Astrocyte of the cerebellum (primary cell): ENCODE results near the gene AEBP2.
"Not testable (repeated sequence)": the region's sequence is repeated elsewhere in the genome, so short reads cannot be mapped to it uniquely, and the experiment has no call there.

Source experiments
- DNase-seq: peaks from one replicate; pipeline ENCODE4 v3.0.0-alpha.2; 2011; ENCODE audit warnings: low read depth
- H3K4me3 ChIP-seq: 2 replicates; pipeline ENCODE4 v1.5.1; 2011; ENCODE audit warnings: mild to moderate bottlenecking, low read depth, low read length, moderate library complexity
- in situ Hi-C: cut with HindIII; loops from 2 replicates; pipeline ENCODE4 v1.10.0; 2017; ENCODE audit warnings: low sequenced_read_pairs
- TF ChIP-seq, protein P1 (sequence below): IDR thresholded peaks from 2 replicates; pipeline ENCODE4 v1.5.1; 2012; ENCODE audit warnings: low read length, low read depth, moderate library complexity, mild to moderate bottlenecking; ENCODE audit errors: missing control alignments

The AEBP2 gene

DNA sequence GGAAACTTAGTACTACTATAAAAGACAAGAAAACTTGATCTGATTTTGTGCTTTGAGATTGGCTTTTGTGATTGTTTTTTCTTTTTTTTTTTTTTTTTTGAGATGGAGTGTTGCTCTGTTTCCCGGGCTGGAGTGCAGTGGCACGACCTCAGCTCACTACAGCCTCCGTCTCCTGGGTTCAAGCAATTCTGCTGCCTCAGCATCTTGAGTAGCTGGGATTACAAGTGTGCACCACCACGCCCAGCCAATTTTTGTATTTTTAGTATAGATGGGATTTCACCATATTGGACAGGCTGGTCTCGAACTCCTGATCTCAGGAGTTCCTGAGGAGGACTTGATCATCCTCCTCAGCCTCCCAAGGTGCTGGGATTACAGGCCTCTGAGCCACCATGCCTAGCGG lies 26.4 kb downstream of the AEBP2 start:
- TF ChIP-seq, protein P1, sequence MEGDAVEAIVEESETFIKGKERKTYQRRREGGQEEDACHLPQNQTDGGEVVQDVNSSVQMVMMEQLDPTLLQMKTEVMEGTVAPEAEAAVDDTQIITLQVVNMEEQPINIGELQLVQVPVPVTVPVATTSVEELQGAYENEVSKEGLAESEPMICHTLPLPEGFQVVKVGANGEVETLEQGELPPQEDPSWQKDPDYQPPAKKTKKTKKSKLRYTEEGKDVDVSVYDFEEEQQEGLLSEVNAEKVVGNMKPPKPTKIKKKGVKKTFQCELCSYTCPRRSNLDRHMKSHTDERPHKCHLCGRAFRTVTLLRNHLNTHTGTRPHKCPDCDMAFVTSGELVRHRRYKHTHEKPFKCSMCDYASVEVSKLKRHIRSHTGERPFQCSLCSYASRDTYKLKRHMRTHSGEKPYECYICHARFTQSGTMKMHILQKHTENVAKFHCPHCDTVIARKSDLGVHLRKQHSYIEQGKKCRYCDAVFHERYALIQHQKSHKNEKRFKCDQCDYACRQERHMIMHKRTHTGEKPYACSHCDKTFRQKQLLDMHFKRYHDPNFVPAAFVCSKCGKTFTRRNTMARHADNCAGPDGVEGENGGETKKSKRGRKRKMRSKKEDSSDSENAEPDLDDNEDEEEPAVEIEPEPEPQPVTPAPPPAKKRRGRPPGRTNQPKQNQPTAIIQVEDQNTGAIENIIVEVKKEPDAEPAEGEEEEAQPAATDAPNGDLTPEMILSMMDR, result no peak
- H3K4me3 ChIP-seq, result no peak overlapping the region
- no peak for DNase-seq
- in situ Hi-C loops, result no loop called here

- DNase-seq, result peak; percentile 15
- in situ Hi-C loops, result no loop called here
- TF ChIP-seq, protein P1, result no peak
- no peak overlapping the region for H3K4me3 ChIP-seq
Observed at GRCh38 chr12:19474147-19474546, 34.9 kb downstream of the AEBP2 start.

- in situ Hi-C loops, H3K4me3 ChIP-seq: not testable (repeated sequence)
- peak; percentile 41 for DNase-seq
Observed at GRCh38 chr12:19475884-19476505, 36.7 kb downstream of the AEBP2 start.

DNA sequence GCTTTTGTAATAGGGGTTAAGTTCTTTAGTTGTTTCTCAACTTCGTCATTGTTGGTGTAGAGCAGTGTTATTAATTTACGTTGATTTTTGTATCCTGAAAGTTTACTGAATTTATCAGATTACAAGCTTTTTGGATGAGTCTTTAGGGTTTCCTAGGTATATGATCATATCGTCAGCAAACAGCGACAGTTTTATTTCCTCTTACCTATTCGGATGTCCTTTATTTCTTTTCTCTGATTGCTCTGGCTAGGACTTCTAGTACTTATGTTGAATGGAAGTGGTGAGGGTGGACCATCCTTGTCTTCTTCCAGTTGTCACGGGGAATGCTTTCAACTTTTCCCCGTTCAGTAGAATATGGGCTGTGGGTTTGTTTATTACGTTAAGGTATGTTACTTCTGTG lies 37.8 kb downstream of the AEBP2 start:
- DNase-seq, result no peak
- in situ Hi-C loops, result no loop called here
- H3K4me3 ChIP-seq, result no peak overlapping the region
- TF ChIP-seq, protein P1, result no peak

GRCh38 chr12:19480459-19480858 lies 41.2 kb downstream of the AEBP2 start:
- TF ChIP-seq, protein P1, result no peak
- in situ Hi-C loops, result no loop called here
- no peak overlapping the region for H3K4me3 ChIP-seq
- no peak for DNase-seq

GRCh38 chr12:19482036-19482435 lies 42.7 kb downstream of the AEBP2 start:
- no peak overlapping the region for H3K4me3 ChIP-seq
- no peak for DNase-seq
- TF ChIP-seq, protein P1, result no peak
- in situ Hi-C loops, result no loop called here

DNA sequence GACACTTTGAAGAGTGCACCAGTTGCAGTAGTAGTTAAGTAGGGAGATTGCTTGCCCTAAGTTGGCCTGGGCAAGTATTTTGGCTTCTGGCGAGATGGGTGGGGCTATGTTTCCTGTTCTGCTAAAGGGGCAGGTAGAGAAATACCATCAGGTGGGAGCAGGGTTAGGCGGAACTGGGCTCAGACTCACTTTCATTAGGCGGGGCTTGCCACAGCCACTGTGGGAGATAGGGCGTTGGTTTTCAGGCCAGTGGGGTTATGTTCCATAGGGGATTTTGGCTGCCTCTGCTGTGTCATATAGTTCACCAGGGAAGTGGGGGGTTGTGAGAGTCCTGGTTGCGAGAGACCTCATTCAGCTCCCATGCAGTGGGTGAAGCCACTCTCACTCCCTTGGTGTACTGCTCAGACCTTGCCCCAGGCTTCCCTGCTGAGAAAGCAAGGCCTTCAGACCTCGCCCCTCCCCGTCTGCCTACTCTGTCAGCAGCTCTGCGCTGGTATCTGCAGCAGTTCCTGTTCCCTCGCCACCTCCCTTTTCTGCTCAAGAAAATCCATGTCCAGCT lies 43.3 kb downstream of the AEBP2 start:
- H3K4me3 ChIP-seq, result no peak overlapping the region
- TF ChIP-seq, protein P1, result no peak
- DNase-seq, result no peak
- in situ Hi-C loops, result no loop called here
